PC-9 (cell line): ENCODE data around the gene SRSF7. TPM values are rescaled to one million over a fixed set of nuclear protein-coding genes. Genes with fewer than 3 reads are reported as not detected.

ENCODE experiments used
- BruUV-seq: library from RNA; stranded (reverse); fragments of 400-500 nt; replicated peaks from 2 replicates; lab custom pipeline; 2021; lab: Mats Ljungman, UMichigan
- CTCF ChIA-PET: fragments of 300-600 bp; sonication (Branson Sonifier 250); formaldehyde crosslinking; loops from one replicate; lab custom pipeline; 2022; ENCODE audit warnings: antibody characterized with exemption; lab: Charles Lee
- POLR2A ChIA-PET: fragments of 300-600 bp; sonication (Branson Sonifier 250); formaldehyde crosslinking; loops from one replicate; lab custom pipeline; 2022; ENCODE audit warnings: antibody characterized with exemption; ENCODE audit not compliant: unreplicated experiment; lab: Charles Lee
- DNase-seq, 2 experiments: peaks; one replicate each; pipeline versions ENCODE4 v3.0.0 to v3.0.0-alpha.2; 2015 to 2022; ENCODE audit warnings: mixed read lengths in 1 of 2
- H2AFZ ChIP-seq: fragments of 200-600 bp; sonication (generic); 2 replicates; pipeline ENCODE4 v1.8.1; 2017; ENCODE audit warnings: antibody characterized with exemption
- H3F3A ChIP-seq: fragments of 200-600 bp; sonication (generic); 2 replicates; pipeline ENCODE4 v1.8.1; 2017; ENCODE audit warnings: antibody characterized with exemption, mild to moderate bottlenecking, low read depth; ENCODE audit not compliant: insufficient read depth
- H3K27ac ChIP-seq: fragments of 200-600 bp; sonication (generic); 2 replicates; pipeline ENCODE4 v1.6.1; 2016; ENCODE audit warnings: mixed run types
- H3K27me3 ChIP-seq: fragments of 200-600 bp; sonication (generic); 2 replicates; pipeline ENCODE4 v1.6.1; 2016; ENCODE audit warnings: low read depth, mixed run types; ENCODE audit not compliant: insufficient read depth
- H3K36me3 ChIP-seq: fragments of 200-600 bp; sonication (generic); 2 replicates; pipeline ENCODE4 v1.6.1; 2016; ENCODE audit warnings: low read depth, mixed run types
- H3K4me1 ChIP-seq: fragments of 200-600 bp; sonication (generic); replicated peaks from 2 replicates; pipeline ENCODE4 v1.6.1; 2016; ENCODE audit warnings: mixed run types; ENCODE audit not compliant: insufficient read depth
- H3K4me2 ChIP-seq: fragments of 200-600 bp; sonication (generic); 2 replicates; pipeline ENCODE4 v1.6.1; 2017; ENCODE audit warnings: mixed run types
- H3K4me3 ChIP-seq: fragments of 200-600 bp; sonication (generic); 2 replicates; pipeline ENCODE4 v1.6.1; 2016; ENCODE audit warnings: mixed run types
- H3K79me2 ChIP-seq: fragments of 200-600 bp; sonication (generic); 2 replicates; pipeline ENCODE4 v1.6.1; 2017; ENCODE audit warnings: low read depth, mixed run types
- H3K9me2 ChIP-seq: fragments of 200-600 bp; sonication (generic); 2 replicates; pipeline ENCODE4 v1.8.1; 2017; ENCODE audit warnings: mild to moderate bottlenecking; ENCODE audit not compliant: insufficient read depth
- H3K9me3 ChIP-seq: fragments of 200-600 bp; sonication (generic); 2 replicates; pipeline ENCODE4 v1.8.1; 2016; ENCODE audit warnings: low read depth; ENCODE audit not compliant: insufficient read depth
- H4K20me1 ChIP-seq: fragments of 200-600 bp; sonication (generic); 2 replicates; pipeline ENCODE4 v1.8.1; 2017; ENCODE audit not compliant: insufficient read depth
- CTCF ChIP-seq: fragments of 200-600 bp; sonication (generic); conservative IDR thresholded peaks from 2 replicates; pipeline ENCODE4 v1.6.1; 2017; ENCODE audit warnings: mixed run types, antibody characterized with exemption, mild to moderate bottlenecking, moderate library complexity
- EZH2 ChIP-seq: fragments of 200-600 bp; sonication (generic); IDR thresholded peaks from 2 replicates; pipeline ENCODE4 v1.8.0; 2017; ENCODE audit warnings: antibody characterized with exemption, low read depth
- intact Hi-C: fragments of 100-400 bp; cut with micrococcal nuclease; formaldehyde crosslinking; loops from one replicate; pipeline ENCODE4 v1.10.0; 2022; ENCODE audit not compliant: unreplicated experiment
- total RNA-seq: library from RNA; stranded (reverse); gene quantifications from 2 replicates; pipeline ENCODE4 v1.2.3, GENCODE V29; 2021

The SRSF7 gene
- total RNA-seq, 1 experiment from 2014 or later: 111 TPM

GRCh38 chr2:38727661-38728060 is 23.5 kb downstream of the SRSF7 start:
- no peaks in the 10 kb centered on the region for H3K27me3 ChIP-seq
- H3F3A ChIP-seq: no peaks in the 10 kb centered on the region
- H3K4me2 ChIP-seq: no peak overlapping the region
- no peaks in the 10 kb centered on the region for H3K9me2 ChIP-seq
- no peak for DNase-seq
- intact Hi-C loops: no loop called here
- H3K9me3 ChIP-seq: no peaks in the 10 kb centered on the region
- no peaks in the 10 kb centered on the region for H4K20me1 ChIP-seq
- H3K79me2 ChIP-seq: no peaks in the 10 kb centered on the region
- no peaks in the 10 kb centered on the region for H3K4me1 ChIP-seq
- no peak overlapping the region for H3K4me3 ChIP-seq
- ChIA-PET POLR2A (no interaction called here), CTCF (no interaction called here)
- H3K36me3 ChIP-seq: no peaks in the 10 kb centered on the region
- TF ChIP-seq EZH2 (no peak), CTCF (no peak)
- no TSS peak for BruUV-seq
- H2AFZ ChIP-seq: no peak overlapping the region
- H3K27ac ChIP-seq: no peak overlapping the region

GRCh38 chr2:38723173-38723572 is 28.0 kb downstream of the SRSF7 start:
- no peaks in the 10 kb centered on the region for H3K27me3 ChIP-seq
- POLR2A ChIA-PET: no interaction called here
- peaks cover 19% of the 10 kb centered on the region for H3F3A ChIP-seq
- no peak overlapping the region for H3K4me2 ChIP-seq
- no peaks in the 10 kb centered on the region for H4K20me1 ChIP-seq
- no peaks in the 10 kb centered on the region for H3K9me2 ChIP-seq
- no peak overlapping the region for H3K27ac ChIP-seq
- no peak overlapping the region for H3K4me3 ChIP-seq
- no peaks in the 10 kb centered on the region for H3K36me3 ChIP-seq
- H3K9me3 ChIP-seq: no peaks in the 10 kb centered on the region
- BruUV-seq: no TSS peak
- intact Hi-C loops: no loop called here
- DNase-seq: no peak
- H3K79me2 ChIP-seq: no peaks in the 10 kb centered on the region
- CTCF ChIA-PET: interaction anchor here (0.7 to 0.8 kb wide), 2 partner anchors 142 to 577 kb away, joined by 3 read pairs; no protein-coding TSS in a partner anchor
- TF ChIP-seq CTCF (no peak), EZH2 (no peak)
- H2AFZ ChIP-seq: no peak overlapping the region
- H3K4me1 ChIP-seq: peaks cover 26% of the 10 kb centered on the region

GRCh38 chr2:38722271-38723061 is 28.7 kb downstream of the SRSF7 start:
- ChIA-PET CTCF (no interaction called here), POLR2A (no interaction called here)
- Histone ChIP-seq H3K79me2 (no peaks in the 10 kb centered on the region), H3K36me3 (no peaks in the 10 kb centered on the region), H3K9me2 (no peaks in the 10 kb centered on the region), H3K4me3 (no peak overlapping the region), H3K4me2 (no peak overlapping the region), H3K9me3 (no peaks in the 10 kb centered on the region), H3F3A (peaks cover 19% of the 10 kb centered on the region), H3K4me1 (peaks cover 26% of the 10 kb centered on the region), H4K20me1 (no peaks in the 10 kb centered on the region), H3K27me3 (no peaks in the 10 kb centered on the region), H2AFZ (no peak overlapping the region), H3K27ac (no peak overlapping the region)
- no TSS peak for BruUV-seq
- DNase-seq: no peak
- intact Hi-C loops: no loop called here
- TF ChIP-seq EZH2: no peak
- TF ChIP-seq CTCF: no peak
